Suprapubic skin (tissue), 4 donors: ENCODE data around the gene LIN54. TPM values are rescaled to one million over a fixed set of nuclear protein-coding genes. Genes with fewer than 3 reads are reported as not detected.
"Not testable (repeated sequence)": the region's sequence is repeated elsewhere in the genome, so short reads cannot be mapped to it uniquely, and the experiment has no call there.

Source experiments
- DNase-seq, 2 donors: peaks; one replicate each; pipeline ENCODE4 v3.0.0-alpha.2; 2019; ENCODE audit warnings: low spot score in 2 of 2
- H3K27ac ChIP-seq: fragments of 200-600 bp; sonication (generic); one replicate; pipeline ENCODE4 v1.5.1; 2019
- H3K27me3 ChIP-seq: fragments of 200-600 bp; sonication (generic); one replicate; pipeline ENCODE4 v1.5.1; 2019
- H3K36me3 ChIP-seq: fragments of 200-600 bp; sonication (generic); one replicate; pipeline ENCODE4 v1.5.1; 2019
- H3K4me1 ChIP-seq: fragments of 200-600 bp; sonication (generic); one replicate; pipeline ENCODE4 v1.5.1; 2019
- H3K4me3 ChIP-seq: fragments of 200-600 bp; sonication (generic); one replicate; pipeline ENCODE4 v1.5.1; 2019; ENCODE audit warnings: mild to moderate bottlenecking
- H3K9me3 ChIP-seq: fragments of 200-600 bp; sonication (generic); one replicate; pipeline ENCODE4 v1.5.1; 2019
- CTCF ChIP-seq, 2 donors: fragments of 200-600 bp in 1 of 2; fragments of 450-650 bp in 1 of 2; sonication (generic) in 1 of 2; IDR thresholded peaks; one replicate each; pipeline ENCODE4 v1.5.1; 2016 to 2019; ENCODE audit warnings: antibody characterized with exemption in 2 of 2, mild to moderate bottlenecking in 1 of 2, moderate library complexity in 1 of 2
- EP300 ChIP-seq: sonication (generic); formaldehyde crosslinking; IDR thresholded peaks from one replicate; pipeline ENCODE4 v1.6.1; 2017; ENCODE audit warnings: antibody characterized with exemption
- POLR2A ChIP-seq, 2 donors: fragments of 450-650 bp; IDR thresholded peaks; one replicate each; pipeline ENCODE4 v1.6.1; 2017; ENCODE audit warnings: antibody characterized with exemption in 2 of 2, mild to moderate bottlenecking in 2 of 2, moderate library complexity in 2 of 2
- POLR2AphosphoS5 ChIP-seq, 3 donors: sonication (generic); formaldehyde crosslinking; IDR thresholded peaks; one replicate each; pipeline ENCODE4 v1.6.1; 2017; ENCODE audit warnings: antibody characterized with exemption in 3 of 3
- WGBS: methylation state at CpG from one replicate; pipeline ENCODE4 v1.1.5; 2018; 5-methylcytosine and 5-hydroxymethylcytosine counted together
- total RNA-seq, 4 donors: library from RNA; depleted of rRNA; stranded (reverse); fragments of >200 nt; gene quantifications; one replicate each; pipeline ENCODE4 v1.1.0, GENCODE V29; 2016

LIN54 gene
- total RNA-seq, 4 donors from 2014 or later: 8.6 to 17.4 (median 15.3) TPM

- no peaks in the 10 kb centered on the region for H3K36me3 ChIP-seq
- TF ChIP-seq EP300 (no peak), CTCF (IDR thresholded peaks at IDR 0.05) (no peak), POLR2A (IDR thresholded peaks at IDR 0.05) (no peak), POLR2AphosphoS5 (IDR thresholded peaks at IDR 0.05) (no peak)
These were observed 1.1 kb downstream of the LIN54 start for GRCh38 chr4:83009529-83009928.

GRCh38 chr4:83003044-83003791 is 7.4 kb downstream of the LIN54 start:
- 96% methylated on average over 14 of the region's 14 CpGs for WGBS
- H3K4me1 ChIP-seq, H3K4me3 ChIP-seq, H3K27ac ChIP-seq, H3K9me3 ChIP-seq, H3K27me3 ChIP-seq, DNase-seq, H3K36me3 ChIP-seq: not testable (repeated sequence)

More at GRCh38 chr4:83009529-83009928, 1.1 kb downstream of the LIN54 start:
- WGBS: 64% methylated on average over 3 of the region's 3 CpGs
- no peak for DNase-seq
- H3K4me3 ChIP-seq: peak overlapping the region; percentile 90
- H3K27ac ChIP-seq: no peak overlapping the region
- H3K4me1 ChIP-seq: peaks cover 39% of the 10 kb centered on the region
- H3K9me3 ChIP-seq: no peaks in the 10 kb centered on the region
- no peaks in the 10 kb centered on the region for H3K27me3 ChIP-seq

- Histone ChIP-seq H3K27ac (no peak overlapping the region), H3K9me3 (no peaks in the 10 kb centered on the region), H3K27me3 (no peaks in the 10 kb centered on the region), H3K4me1 (no peaks in the 10 kb centered on the region), H3K36me3 (no peaks in the 10 kb centered on the region), H3K4me3 (no peak overlapping the region)
- no peak for DNase-seq
- TF ChIP-seq EP300 (no peak), CTCF (IDR thresholded peaks at IDR 0.05) (no peak), POLR2A (IDR thresholded peaks at IDR 0.05) (no peak), POLR2AphosphoS5 (IDR thresholded peaks at IDR 0.05) (no peak)
- 97% methylated on average over 3 of the region's 3 CpGs for WGBS
These were observed 8.3 kb downstream of the LIN54 start for GRCh38 chr4:83002329-83002728.

- Histone ChIP-seq H3K36me3 (no peaks in the 10 kb centered on the region), H3K4me3 (no peak overlapping the region), H3K27me3 (no peaks in the 10 kb centered on the region), H3K4me1 (no peaks in the 10 kb centered on the region), H3K27ac (no peak overlapping the region), H3K9me3 (no peaks in the 10 kb centered on the region)
- no peak for DNase-seq
- TF ChIP-seq POLR2AphosphoS5 (IDR thresholded peaks at IDR 0.05) (no peak), POLR2A (IDR thresholded peaks at IDR 0.05) (no peak)
These were observed 11.7 kb downstream of the LIN54 start for GRCh38 chr4:82998898-82999297.

GRCh38 chr4:82994834-82995233 is 15.8 kb downstream of the LIN54 start:
- TF ChIP-seq EP300 (no peak), POLR2A (IDR thresholded peaks at IDR 0.05) (no peak), POLR2AphosphoS5 (IDR thresholded peaks at IDR 0.05) (no peak), CTCF (IDR thresholded peaks at IDR 0.05) (no peak)
- WGBS: 73% methylated on average over 4 of the region's 4 CpGs

GRCh38 chr4:82989575-82990429 is 20.8 kb downstream of the LIN54 start:
- Histone ChIP-seq H3K9me3 (no peaks in the 10 kb centered on the region), H3K4me3 (no peak overlapping the region), H3K27me3 (no peaks in the 10 kb centered on the region), H3K4me1 (peaks cover 7% of the 10 kb centered on the region), H3K36me3 (no peaks in the 10 kb centered on the region), H3K27ac (no peak overlapping the region)
- no peak for DNase-seq
- WGBS: 88% methylated on average over 2 of the region's 2 CpGs
- no peak for TF ChIP-seq POLR2AphosphoS5 (IDR thresholded peaks at IDR 0.05)
- no peak for TF ChIP-seq EP300
- TF ChIP-seq POLR2A (IDR thresholded peaks at IDR 0.05): no peak
- no peak for TF ChIP-seq CTCF (IDR thresholded peaks at IDR 0.05)

More at GRCh38 chr4:82994834-82995233, 15.8 kb downstream of the LIN54 start:
- H3K36me3 ChIP-seq: no peaks in the 10 kb centered on the region
- H3K27me3 ChIP-seq: no peaks in the 10 kb centered on the region
- H3K4me1 ChIP-seq: peaks cover 3% of the 10 kb centered on the region
- no peak for DNase-seq
- no peak overlapping the region for H3K27ac ChIP-seq
- no peak overlapping the region for H3K4me3 ChIP-seq
- H3K9me3 ChIP-seq: no peaks in the 10 kb centered on the region
